Heart left ventricle (tissue), 13 donors: ENCODE results near the gene ZNF546.

ENCODE experiments used
- CTCF ChIP-seq, 12 donors: fragments of 200-600 bp; sonication (generic) in 4 of 12; IDR thresholded peaks; one replicate each; pipeline versions ENCODE4 v1.5.0 to v1.8.0; 2018 to 2022; ENCODE audit warnings: antibody characterized with exemption in 12 of 12, mild to moderate bottlenecking in 5 of 12
- POLR2A ChIP-seq, 2 donors: fragments of 450-650 bp; IDR thresholded peaks; one replicate each; pipeline ENCODE4 v1.6.1; 2017; ENCODE audit warnings: antibody characterized with exemption in 2 of 2, mild to moderate bottlenecking in 2 of 2, moderate library complexity in 2 of 2
- donor health status: ischemic (EF 13 %, LVEDD 7.1; RV severe dilation, severe dysfunction).
- donor health status: DM: no; HTN: yes; CAD: no.
- donor health status: DM: no; HTN: no; CAD: no.
- donor health status: ischemic (EF 25% LVEDD 6.9; RV normal size, moderate dysfunction).
- donor health status: ischemic (EF 25% LVEDD 5.7; RV mildly dilated, moderate dysfunction).
- donor health status: ischemic (EF 35%, LVEDD 5.7; RV mildly dilated, moderate dysfunction).
- donor health status: nonischemic (EF 11% LVEDD 7.7; RV severe dilation, severe dysfunction).
- donor health status: DM: yes; HTN: yes; CAD: no.
- donor health status: PGD.
- donor health status: ischemic (EF 29% LVEDD 5.4; RV normal size, mild dysfunction).
- donor health status: nonischemic (EF 23%, LVEDD 6.1; RV moderate dilation, normal function).

- TF ChIP-seq CTCF (IDR thresholded peaks at IDR 0.05) (no peak), POLR2A (IDR thresholded peaks at IDR 0.05) (no peak)
Observed at GRCh38 chr19:39967561-39967960, 29.3 kb upstream of the ZNF546 start.
